ENCODE data around the gene PTPRC. TPM values are rescaled to one million over a fixed set of nuclear protein-coding genes. Genes with fewer than 3 reads are reported as not detected.

Gene PTPRC, protein sequence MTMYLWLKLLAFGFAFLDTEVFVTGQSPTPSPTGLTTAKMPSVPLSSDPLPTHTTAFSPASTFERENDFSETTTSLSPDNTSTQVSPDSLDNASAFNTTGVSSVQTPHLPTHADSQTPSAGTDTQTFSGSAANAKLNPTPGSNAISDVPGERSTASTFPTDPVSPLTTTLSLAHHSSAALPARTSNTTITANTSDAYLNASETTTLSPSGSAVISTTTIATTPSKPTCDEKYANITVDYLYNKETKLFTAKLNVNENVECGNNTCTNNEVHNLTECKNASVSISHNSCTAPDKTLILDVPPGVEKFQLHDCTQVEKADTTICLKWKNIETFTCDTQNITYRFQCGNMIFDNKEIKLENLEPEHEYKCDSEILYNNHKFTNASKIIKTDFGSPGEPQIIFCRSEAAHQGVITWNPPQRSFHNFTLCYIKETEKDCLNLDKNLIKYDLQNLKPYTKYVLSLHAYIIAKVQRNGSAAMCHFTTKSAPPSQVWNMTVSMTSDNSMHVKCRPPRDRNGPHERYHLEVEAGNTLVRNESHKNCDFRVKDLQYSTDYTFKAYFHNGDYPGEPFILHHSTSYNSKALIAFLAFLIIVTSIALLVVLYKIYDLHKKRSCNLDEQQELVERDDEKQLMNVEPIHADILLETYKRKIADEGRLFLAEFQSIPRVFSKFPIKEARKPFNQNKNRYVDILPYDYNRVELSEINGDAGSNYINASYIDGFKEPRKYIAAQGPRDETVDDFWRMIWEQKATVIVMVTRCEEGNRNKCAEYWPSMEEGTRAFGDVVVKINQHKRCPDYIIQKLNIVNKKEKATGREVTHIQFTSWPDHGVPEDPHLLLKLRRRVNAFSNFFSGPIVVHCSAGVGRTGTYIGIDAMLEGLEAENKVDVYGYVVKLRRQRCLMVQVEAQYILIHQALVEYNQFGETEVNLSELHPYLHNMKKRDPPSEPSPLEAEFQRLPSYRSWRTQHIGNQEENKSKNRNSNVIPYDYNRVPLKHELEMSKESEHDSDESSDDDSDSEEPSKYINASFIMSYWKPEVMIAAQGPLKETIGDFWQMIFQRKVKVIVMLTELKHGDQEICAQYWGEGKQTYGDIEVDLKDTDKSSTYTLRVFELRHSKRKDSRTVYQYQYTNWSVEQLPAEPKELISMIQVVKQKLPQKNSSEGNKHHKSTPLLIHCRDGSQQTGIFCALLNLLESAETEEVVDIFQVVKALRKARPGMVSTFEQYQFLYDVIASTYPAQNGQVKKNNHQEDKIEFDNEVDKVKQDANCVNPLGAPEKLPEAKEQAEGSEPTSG (N-terminal part only)
- 3.8 TPM for total RNA-seq

DNA sequence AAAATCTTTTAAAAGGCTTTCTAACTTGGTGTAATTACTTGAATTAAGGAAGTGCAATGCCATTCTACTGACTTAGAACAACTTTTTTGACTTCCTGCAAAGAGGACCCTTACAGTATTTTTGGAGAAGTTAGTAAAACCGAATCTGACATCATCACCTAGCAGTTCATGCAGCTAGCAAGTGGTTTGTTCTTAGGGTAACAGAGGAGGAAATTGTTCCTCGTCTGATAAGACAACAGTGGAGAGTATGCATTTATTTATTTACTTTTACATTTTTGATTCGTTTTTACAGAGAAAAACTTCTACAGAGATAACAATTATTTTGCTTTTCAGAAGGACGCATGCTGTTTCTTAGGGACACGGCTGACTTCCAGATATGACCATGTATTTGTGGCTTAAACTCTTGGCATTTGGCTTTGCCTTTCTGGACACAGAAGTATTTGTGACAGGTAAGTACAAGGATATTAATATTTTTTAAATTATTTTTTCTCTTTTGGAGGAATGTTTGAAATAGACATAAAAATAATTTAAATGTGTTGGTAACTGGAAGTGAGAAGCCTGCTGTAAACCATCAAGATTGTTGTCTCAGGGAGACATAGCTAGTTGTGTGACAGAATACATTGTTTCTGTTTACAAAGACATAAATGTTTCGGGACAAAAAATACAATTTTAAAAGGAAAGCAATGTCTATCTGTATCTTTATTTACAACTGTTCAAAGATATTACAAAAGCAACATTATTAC, at the start of gene PTPRC:
PTPRC (plus strand) TSS at position 147 of the 742 bp plus-strand sequence; CDS start at position 376, 229 bp downstream.

Other genes starting within 250 kb of the PTPRC start
- gene ATP6V1G3, start 98.4 kb upstream of the PTPRC start, total RNA-seq: not detected

Data from parietal lobe (tissue), 1 donor.